ENCODE data around the gene TPD52L3.

The TPD52L3 gene

DNA sequence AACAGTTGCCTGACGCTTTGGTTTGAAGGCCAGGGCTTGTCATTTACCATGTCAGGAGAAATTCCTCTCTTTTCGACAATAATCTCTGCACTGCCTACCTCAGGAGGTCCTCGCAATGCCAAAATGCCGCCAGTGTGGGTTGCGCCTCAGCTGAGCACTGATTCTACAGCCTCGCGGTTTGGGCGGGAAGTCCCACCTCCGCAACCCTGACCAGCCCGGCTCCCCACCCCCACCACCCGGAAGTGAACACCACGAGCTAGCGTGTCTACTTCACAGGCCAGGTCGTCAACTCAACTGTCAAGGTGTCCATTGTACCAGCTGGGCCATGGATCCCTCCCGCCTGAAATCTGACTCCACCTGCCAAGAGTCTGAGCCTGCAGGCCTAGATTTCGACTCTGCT lies at the start of gene TPD52L3:
TPD52L3 (plus strand) TSS at position 273 of the 400 bp plus-strand sequence. CDS start 221 bp downstream, outside the sequence.
- DNase-seq (ENCODE audit: low read depth): no peak

DNA sequence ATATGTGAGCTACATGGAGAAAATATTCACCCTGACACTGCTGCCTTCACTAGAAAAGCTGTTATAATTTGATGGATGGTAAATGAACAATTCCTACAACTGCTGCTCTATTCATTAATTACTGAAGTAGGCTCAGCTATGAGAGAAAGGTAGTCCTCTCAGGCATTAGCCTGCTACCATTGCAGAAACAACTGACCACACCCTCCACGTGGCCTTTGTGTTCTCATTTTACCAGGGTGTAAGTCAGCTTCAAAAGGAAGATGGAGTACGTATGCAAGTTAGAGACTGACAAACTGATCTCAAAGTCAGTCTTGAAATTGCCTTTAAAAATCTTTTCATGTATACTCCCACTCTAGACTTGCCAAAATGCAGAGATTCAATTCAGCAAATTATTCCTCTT lies 26.3 kb upstream of the TPD52L3 start:
- DNase-seq (ENCODE audit: low read depth): no peak

DNA sequence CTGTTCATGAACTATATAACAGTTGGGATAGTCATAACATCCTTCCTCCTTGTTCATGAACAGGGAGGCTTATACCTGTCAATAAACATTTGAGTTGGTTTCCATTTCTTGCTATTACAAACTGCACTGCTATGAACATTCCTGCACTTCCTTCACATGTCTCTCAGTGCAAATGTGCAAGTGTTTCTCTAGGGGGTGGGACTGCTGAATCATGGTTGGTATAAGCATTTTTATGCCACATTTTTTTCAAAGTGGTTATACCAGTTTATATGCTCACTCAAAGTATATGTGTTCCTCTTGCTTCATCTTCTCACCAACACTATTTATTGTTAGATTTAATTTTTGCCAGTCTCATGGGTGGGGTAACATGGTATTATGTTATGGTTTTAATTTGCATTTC lies 25.8 kb upstream of the TPD52L3 start:
- DNase-seq (ENCODE audit: low read depth): peak; percentile 20

GRCh38 chr9:6304232-6304631 lies 23.9 kb upstream of the TPD52L3 start:
- no peak for DNase-seq (ENCODE audit: low read depth)

DNA sequence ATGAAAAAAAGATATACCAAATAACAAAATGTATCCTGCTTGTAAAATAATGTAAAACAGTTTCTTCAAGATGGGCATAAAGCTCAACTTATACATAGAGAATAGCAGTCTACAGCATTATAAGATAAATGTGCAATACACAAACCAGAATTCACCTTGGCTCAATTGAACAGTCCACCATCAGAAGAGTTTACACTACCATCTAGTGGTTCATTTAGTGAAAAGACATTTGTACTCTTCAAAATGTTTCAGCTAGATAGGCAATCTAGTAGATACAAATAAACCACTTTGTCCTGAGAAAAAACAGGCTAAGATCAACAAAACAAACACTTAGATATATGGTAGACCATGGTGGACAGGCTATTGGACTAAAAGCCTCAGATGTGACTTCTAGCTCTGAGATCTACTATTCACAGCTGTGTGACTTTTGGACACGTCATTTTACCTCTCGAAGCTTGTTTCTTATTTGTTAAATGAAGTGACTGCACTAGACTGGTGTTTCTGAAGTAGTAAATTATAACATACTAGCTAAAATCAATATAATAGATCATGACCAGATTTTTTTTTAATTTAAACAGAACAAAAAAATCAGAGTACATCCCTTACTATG lies 22.1 kb upstream of the TPD52L3 start:
- peak; percentile 63 for DNase-seq (ENCODE audit: low read depth)

DNA sequence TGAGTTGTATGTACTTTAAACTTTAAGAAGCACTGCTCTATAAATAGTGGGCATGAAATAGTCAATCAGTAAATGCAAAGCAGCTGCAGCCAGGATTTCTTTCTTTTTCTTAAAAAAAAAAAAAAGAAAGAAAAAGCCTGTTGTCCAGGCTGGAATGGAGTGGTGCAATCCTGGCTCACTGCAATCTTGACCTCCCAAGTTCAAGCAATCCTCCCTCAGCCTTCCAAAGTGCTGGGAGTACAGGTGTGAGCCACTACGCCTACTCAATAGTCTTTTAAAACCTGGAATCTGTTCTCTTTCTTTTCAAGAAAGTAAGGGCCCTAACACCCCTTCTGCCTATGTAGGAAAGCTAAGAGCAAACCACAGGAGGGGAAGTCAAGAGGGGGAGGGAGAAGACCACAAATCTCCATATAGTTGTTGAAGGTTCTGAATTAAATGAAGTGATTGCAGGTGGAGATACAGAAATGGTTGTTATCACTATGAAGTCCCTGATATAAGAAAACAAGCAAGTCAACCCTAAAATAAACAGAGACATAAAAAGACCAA lies 20.6 kb upstream of the TPD52L3 start:
- DNase-seq (ENCODE audit: low read depth): peak; percentile 55

DNA sequence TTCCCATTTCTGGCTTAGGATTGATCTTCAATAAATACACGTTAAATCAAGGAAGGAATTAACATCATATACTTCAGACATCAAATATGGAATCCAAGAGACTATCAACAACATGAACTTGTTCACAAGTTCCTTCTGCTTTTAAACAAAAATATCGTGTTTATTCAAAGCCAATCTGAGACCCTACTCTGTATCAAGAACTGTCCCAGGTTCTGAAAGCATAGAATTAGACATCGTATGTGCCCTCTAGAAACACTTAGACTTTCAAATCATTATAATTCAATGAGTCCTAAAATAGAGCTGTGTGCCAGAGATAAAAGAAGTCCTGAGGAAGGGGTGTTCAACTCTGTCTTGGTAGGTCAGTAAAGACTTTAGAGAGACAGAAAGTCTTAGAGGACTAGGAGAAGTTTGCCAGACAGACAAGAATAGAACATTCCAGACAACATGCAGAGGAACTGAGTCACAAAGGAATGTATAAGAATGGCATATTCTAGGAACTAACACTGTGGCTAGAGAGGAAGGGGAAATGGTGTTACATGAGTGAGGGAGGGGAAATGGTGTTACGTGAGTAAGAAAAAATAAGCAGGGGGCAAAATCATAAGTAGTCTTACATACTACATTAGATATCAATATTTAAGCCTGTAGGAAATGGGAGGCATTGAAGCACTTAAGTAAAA lies 2.9 kb downstream of the TPD52L3 start:
- DNase-seq (ENCODE audit: low read depth): no peak

- DNase-seq (ENCODE audit: low read depth): no peak
These were observed 6.1 kb downstream of the TPD52L3 start for GRCh38 chr9:6334305-6334704.

- no peak for DNase-seq (ENCODE audit: low read depth)
These were observed 20.6 kb downstream of the TPD52L3 start for GRCh38 chr9:6348766-6349165.

GRCh38 chr9:6351737-6352136 lies 23.6 kb downstream of the TPD52L3 start:
- DNase-seq (ENCODE audit: low read depth): no peak

- DNase-seq (ENCODE audit: low read depth): peak; percentile 67
These were observed 26.0 kb downstream of the TPD52L3 start for GRCh38 chr9:6354072-6354686.

DNA sequence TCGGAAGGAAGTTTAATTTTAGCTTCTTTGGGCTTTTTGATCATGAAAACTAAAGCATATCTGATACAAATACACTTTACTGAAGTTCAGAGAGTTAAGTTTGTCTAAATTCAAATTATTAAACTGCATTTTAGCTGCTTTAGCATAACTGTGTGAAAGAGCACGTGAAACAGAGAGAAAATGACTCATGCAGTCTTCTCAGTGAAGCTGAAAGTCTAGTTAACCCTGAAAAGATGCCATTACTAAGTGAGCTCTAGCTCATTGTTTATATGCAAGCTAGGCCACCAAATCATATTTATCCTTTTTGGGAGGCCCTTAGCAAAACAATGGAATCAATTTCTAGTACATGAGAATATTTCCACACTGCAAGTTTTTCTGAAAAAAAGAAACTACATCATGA lies 27.6 kb downstream of the TPD52L3 start:
- peak; percentile 54 for DNase-seq (ENCODE audit: low read depth)

DNA sequence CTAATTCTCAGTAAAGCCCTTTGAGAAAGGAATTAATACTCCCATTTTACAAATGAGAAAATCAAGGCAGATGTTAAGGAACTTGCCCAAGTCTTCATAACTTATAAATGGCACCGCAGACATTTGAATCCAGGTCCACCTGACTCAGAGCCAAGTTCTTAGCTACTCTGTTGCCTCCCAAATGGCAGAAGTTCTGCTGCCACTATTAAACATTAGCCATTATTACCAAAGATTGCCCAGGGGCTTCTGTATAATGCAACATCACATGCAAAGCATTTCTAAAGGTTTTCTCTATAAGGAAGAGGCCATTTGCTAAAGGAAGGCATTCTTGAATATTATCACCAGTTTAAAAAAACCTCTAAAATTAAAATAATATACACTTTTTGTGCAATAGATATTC lies 28.3 kb downstream of the TPD52L3 start:
- no peak for DNase-seq (ENCODE audit: low read depth)

DNA sequence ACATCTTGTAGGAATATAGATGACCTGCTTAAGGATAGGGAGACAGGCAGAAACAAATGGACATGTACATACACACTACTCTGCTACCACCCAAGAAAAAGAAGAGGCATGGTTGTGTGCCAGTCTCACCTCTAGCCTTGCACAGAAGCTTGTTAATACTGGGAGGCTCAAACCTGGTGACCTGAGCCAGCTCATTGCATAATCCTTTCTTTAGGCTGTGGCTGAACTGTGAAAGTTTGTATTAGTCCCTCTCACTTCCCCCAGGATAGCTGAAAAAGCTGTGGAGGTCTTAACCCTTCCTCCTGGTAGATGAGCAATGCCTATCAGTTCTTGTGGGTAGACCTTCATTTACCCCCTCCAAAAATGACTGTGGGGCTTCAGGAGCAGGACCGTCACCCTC lies 28.7 kb downstream of the TPD52L3 start:
- no peak for DNase-seq (ENCODE audit: low read depth)

GRCh38 chr9:6367128-6367890 lies 39.1 kb downstream of the TPD52L3 start:
- no peak for DNase-seq (ENCODE audit: low read depth)

- DNase-seq (ENCODE audit: low read depth): no peak
These were observed 40.7 kb downstream of the TPD52L3 start for GRCh38 chr9:6368831-6369230.
